Amniotic stem cell (primary cell): Measurements from ENCODE around the gene DYSF.

Experiments used
- DNase-seq: peaks from one replicate; lab custom pipeline; 2025; lab: John Stamatoyannopoulos, UW

The DYSF gene

GRCh38 chr2:71674158-71674851 is 220.9 kb downstream of the DYSF start:
- no peak for DNase-seq

- DNase-seq: no peak
These were observed 221.9 kb downstream of the DYSF start for GRCh38 chr2:71675296-71675695.

- no peak for DNase-seq
These were observed 225.5 kb downstream of the DYSF start for GRCh38 chr2:71678874-71679273.

GRCh38 chr2:71679491-71679890 is 226.1 kb downstream of the DYSF start:
- DNase-seq: no peak

- DNase-seq: no peak
These were observed 227.6 kb downstream of the DYSF start for GRCh38 chr2:71680925-71681324.

GRCh38 chr2:71681626-71682025 is 228.3 kb downstream of the DYSF start:
- no peak for DNase-seq

GRCh38 chr2:71682341-71682740 is 229.0 kb downstream of the DYSF start:
- no peak for DNase-seq

- DNase-seq: no peak
These were observed 229.7 kb downstream of the DYSF start for GRCh38 chr2:71683070-71683469.

GRCh38 chr2:71683666-71684065 is 230.3 kb downstream of the DYSF start:
- DNase-seq: no peak

GRCh38 chr2:71684226-71685072 is 231.1 kb downstream of the DYSF start:
- no peak for DNase-seq

- no peak for DNase-seq
These were observed 231.9 kb downstream of the DYSF start for GRCh38 chr2:71685073-71685848.

- DNase-seq: no peak
These were observed 232.7 kb downstream of the DYSF start for GRCh38 chr2:71685941-71686611.

- DNase-seq: no peak
These were observed 233.4 kb downstream of the DYSF start for GRCh38 chr2:71686781-71687180.

GRCh38 chr2:71687412-71687811 is 234.1 kb downstream of the DYSF start:
- DNase-seq: no peak

GRCh38 chr2:71688530-71688929 is 235.2 kb downstream of the DYSF start:
- no peak for DNase-seq

- DNase-seq: no peak
These were observed 236.0 kb downstream of the DYSF start for GRCh38 chr2:71689393-71689792.

- no peak for DNase-seq
These were observed 236.8 kb downstream of the DYSF start for GRCh38 chr2:71689968-71690834.

- no peak for DNase-seq
These were observed 237.6 kb downstream of the DYSF start for GRCh38 chr2:71690876-71691475.

- no peak for DNase-seq
These were observed 238.5 kb downstream of the DYSF start for GRCh38 chr2:71691747-71692441.
